Upper lobe of left lung (tissue), 4 donors: ENCODE measurements around the gene TTYH3.

Experiments used
- EP300 ChIP-seq, 4 donors: sonication (generic); formaldehyde crosslinking; IDR thresholded peaks; one replicate each; pipeline ENCODE4 v1.5.1; 2017; ENCODE audit warnings: antibody characterized with exemption in 4 of 4, control low read depth in 2 of 4
- POLR2A ChIP-seq, 4 donors: fragments of 450-650 bp; IDR thresholded peaks; one replicate each; pipeline ENCODE4 v1.5.1; 2016 to 2017; ENCODE audit warnings: antibody characterized with exemption in 4 of 4, mild to moderate bottlenecking in 2 of 4
- TF ChIP-seq, protein P1 (sequence below), 6 experiments: fragments of 450-650 bp in 4 of 6; fragments of 200-600 bp in 2 of 6; sonication (generic) in 2 of 6; IDR thresholded peaks; one replicate each; pipeline ENCODE4 v1.5.1; 2016 to 2019; ENCODE audit warnings: antibody characterized with exemption in 6 of 6

DNA sequence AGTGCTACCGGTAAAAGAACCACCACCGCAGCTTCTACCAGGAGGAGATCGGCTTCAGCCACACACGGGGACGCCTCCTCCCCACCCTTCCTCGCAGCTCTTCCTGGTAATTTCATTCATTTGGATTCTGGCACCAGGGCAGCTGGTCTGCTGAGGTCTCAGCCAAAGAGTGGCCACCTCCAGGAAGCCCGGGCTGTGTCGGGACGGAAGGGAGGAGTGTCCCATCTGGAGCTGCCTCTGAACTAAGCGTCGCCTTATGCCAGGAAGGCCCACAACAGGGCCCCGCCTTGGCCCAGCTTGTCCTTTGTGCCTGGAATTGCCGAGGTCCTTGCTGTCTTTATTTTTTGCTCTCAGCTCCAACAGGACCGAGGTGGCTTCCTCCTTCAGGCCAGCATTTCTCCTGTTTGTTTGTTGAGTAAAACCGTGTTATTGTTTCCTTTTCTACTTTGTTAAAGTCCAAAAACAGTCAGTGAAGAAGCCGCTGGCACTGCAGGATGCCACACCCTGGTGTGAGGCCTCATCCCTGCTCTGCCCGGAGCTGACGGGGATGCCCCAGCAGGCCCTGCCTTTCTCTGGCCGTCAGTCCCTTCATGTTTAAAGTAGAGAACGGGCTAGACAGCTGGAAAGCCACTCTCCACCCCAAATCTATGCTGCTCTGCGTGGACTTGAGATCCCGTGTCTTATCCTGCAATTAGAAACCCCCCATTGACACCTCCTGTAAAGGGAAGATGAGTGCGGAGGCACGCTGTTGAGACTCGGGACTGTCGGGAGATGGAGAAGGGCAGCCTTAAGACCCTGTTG is 24.5 kb upstream of the TTYH3 start:
- TF ChIP-seq EP300 (IDR thresholded peaks at IDR 0.05), result peak in 3 of 4 donors; percentile 52 to 77 (median 73)
- TF ChIP-seq, protein P1, sequence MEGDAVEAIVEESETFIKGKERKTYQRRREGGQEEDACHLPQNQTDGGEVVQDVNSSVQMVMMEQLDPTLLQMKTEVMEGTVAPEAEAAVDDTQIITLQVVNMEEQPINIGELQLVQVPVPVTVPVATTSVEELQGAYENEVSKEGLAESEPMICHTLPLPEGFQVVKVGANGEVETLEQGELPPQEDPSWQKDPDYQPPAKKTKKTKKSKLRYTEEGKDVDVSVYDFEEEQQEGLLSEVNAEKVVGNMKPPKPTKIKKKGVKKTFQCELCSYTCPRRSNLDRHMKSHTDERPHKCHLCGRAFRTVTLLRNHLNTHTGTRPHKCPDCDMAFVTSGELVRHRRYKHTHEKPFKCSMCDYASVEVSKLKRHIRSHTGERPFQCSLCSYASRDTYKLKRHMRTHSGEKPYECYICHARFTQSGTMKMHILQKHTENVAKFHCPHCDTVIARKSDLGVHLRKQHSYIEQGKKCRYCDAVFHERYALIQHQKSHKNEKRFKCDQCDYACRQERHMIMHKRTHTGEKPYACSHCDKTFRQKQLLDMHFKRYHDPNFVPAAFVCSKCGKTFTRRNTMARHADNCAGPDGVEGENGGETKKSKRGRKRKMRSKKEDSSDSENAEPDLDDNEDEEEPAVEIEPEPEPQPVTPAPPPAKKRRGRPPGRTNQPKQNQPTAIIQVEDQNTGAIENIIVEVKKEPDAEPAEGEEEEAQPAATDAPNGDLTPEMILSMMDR (IDR thresholded peaks at IDR 0.05), result no peak
- TF ChIP-seq POLR2A (IDR thresholded peaks at IDR 0.05), result no peak
